HCT116 (cell line): ENCODE measurements around the gene HBA2. TPM values are rescaled to one million over a fixed set of nuclear protein-coding genes. Genes with fewer than 3 reads are reported as not detected.
"Not testable (repeated sequence)": the region's sequence is repeated elsewhere in the genome, so short reads cannot be mapped to it uniquely, and the experiment has no call there.

ENCODE experiments used
- ATAC-seq: fragments of 200-7000 bp; cut with Tn5 transposase; 2 replicates; pipeline ENCODE4 v1.9.1; 2020; ENCODE audit warnings: mild to moderate bottlenecking, moderate library complexity
- BruUV-seq: library from RNA; stranded (reverse); fragments of 400-500 nt; replicated peaks from 2 replicates; lab custom pipeline; 2021; lab: Mats Ljungman, UMichigan
- CTCF ChIA-PET: fragments of 300-600 bp; sonication (Branson Sonifier 250); formaldehyde crosslinking; loops from one replicate; lab custom pipeline; 2021; ENCODE audit warnings: antibody characterized with exemption; lab: Charles Lee
- POLR2A ChIA-PET: fragments of 300-600, 350-600 bp; sonication (Branson Sonifier 250); formaldehyde crosslinking; loops from one replicate; lab custom pipeline; 2021; ENCODE audit warnings: antibody characterized with exemption; lab: Charles Lee
- RAD21 ChIA-PET, 2 experiments: fragments of 300-600 bp; sonication (Branson Sonifier 250); formaldehyde crosslinking; loops; one replicate each; lab custom pipeline; 2023; ENCODE audit warnings: low total read pairs in 2 of 2; ENCODE audit not compliant: uncharacterized antibody in 2 of 2, unreplicated experiment in 2 of 2, low non-redundant PET in 1 of 2; lab: Charles Lee
- DNase-seq: peaks from one replicate; pipeline ENCODE4 v3.0.0-alpha.2; 2010; ENCODE audit warnings: low read depth, low spot score
- H2AFZ ChIP-seq: fragments of 200-600 bp; shearing (Covaris generic), sonication (generic); 2 replicates; pipeline ENCODE4 v1.6.1; 2017; ENCODE audit warnings: low read depth, mixed run types, mixed read lengths, antibody characterized with exemption, low read length; ENCODE audit not compliant: poor library complexity, severe bottlenecking
- H3K27ac ChIP-seq: 2 replicates; pipeline ENCODE4 v1.5.1; 2012; ENCODE audit warnings: low read depth, low read length
- H3K27me3 ChIP-seq: fragments of 200-600 bp; sonication (generic); 2 replicates; pipeline ENCODE4 v1.6.1; 2016; ENCODE audit warnings: mixed run types, low read length, mixed read lengths; ENCODE audit not compliant: insufficient read depth
- H3K36me3 ChIP-seq, 2 experiments: fragments of 200-500 bp in 1 of 2; fragments of 200-600 bp in 1 of 2; sonication (Bioruptor generic) in 1 of 2; sonication (generic) in 1 of 2; 2 replicates each; pipeline versions ENCODE4 v1.5.1 to v1.6.1; 2014 to 2016; ENCODE audit warnings: low read length in 2 of 2, inconsistent platforms in 1 of 2, mixed read lengths in 1 of 2, mixed run types in 1 of 2; ENCODE audit not compliant: insufficient read depth in 2 of 2, control insufficient read depth in 1 of 2
- H3K4me1 ChIP-seq, 2 experiments: fragments of 200-600 bp in 1 of 2; sonication (generic) in 1 of 2; 2 replicates each; pipeline versions ENCODE4 v1.5.1 to v1.6.1; 2012 to 2017; ENCODE audit warnings: low read length in 2 of 2, inconsistent platforms in 1 of 2, mild to moderate bottlenecking in 1 of 2, mixed read lengths in 1 of 2, mixed run types in 1 of 2, moderate library complexity in 1 of 2; ENCODE audit not compliant: insufficient read depth in 2 of 2, control insufficient read depth in 1 of 2
- H3K4me2 ChIP-seq: fragments of 200-600 bp; sonication (generic); 2 replicates; pipeline ENCODE4 v1.6.1; 2017; ENCODE audit warnings: mixed run types, low read length, mixed read lengths
- H3K4me3 ChIP-seq, 2 experiments: fragments of 200-600 bp in 1 of 2; sonication (generic) in 1 of 2; replicated peaks in 1 of 2; 2 replicates each; pipeline ENCODE4 v1.5.1; 2011 to 2016; ENCODE audit warnings: low read length in 2 of 2, control low read depth in 1 of 2, low read depth in 1 of 2, mild to moderate bottlenecking in 1 of 2, mixed read lengths in 1 of 2, mixed run types in 1 of 2
- H3K79me2 ChIP-seq: fragments of 200-600 bp; sonication (generic); 2 replicates; pipeline ENCODE4 v1.6.1; 2017; ENCODE audit warnings: mild to moderate bottlenecking, mixed run types, low read length, moderate library complexity, mixed read lengths; ENCODE audit not compliant: insufficient read depth
- H3K9ac ChIP-seq: fragments of 200-600 bp; sonication (generic); 2 replicates; pipeline ENCODE4 v1.6.1; 2016; ENCODE audit warnings: low read length, mixed read lengths
- H3K9me2 ChIP-seq: fragments of 200-600 bp; sonication (generic), shearing (Covaris generic); 2 replicates; pipeline ENCODE4 v1.6.1; 2017; ENCODE audit warnings: mixed run types, mild to moderate bottlenecking, moderate library complexity; ENCODE audit not compliant: insufficient read depth
- H3K9me3 ChIP-seq, 2 experiments: fragments of 200-500 bp in 1 of 2; fragments of 200-600 bp in 1 of 2; sonication (Bioruptor generic) in 1 of 2; sonication (generic) in 1 of 2; 2 replicates each; pipeline ENCODE4 v1.6.1; 2014 to 2017; ENCODE audit warnings: low read length in 2 of 2, mixed read lengths in 2 of 2, inconsistent platforms in 1 of 2, low read depth in 1 of 2, mild to moderate bottlenecking in 1 of 2, mixed run types in 1 of 2, moderate library complexity in 1 of 2; ENCODE audit not compliant: control insufficient read depth in 1 of 2, insufficient read depth in 1 of 2
- H4K20me1 ChIP-seq: fragments of 200-600 bp; sonication (generic), shearing (Covaris generic); 2 replicates; pipeline ENCODE4 v1.6.1; 2017; ENCODE audit warnings: mixed run types, mild to moderate bottlenecking, moderate library complexity; ENCODE audit not compliant: insufficient read depth
- SRF ChIP-seq: IDR thresholded peaks from 2 replicates; pipeline ENCODE4 v1.6.1; 2012; ENCODE audit warnings: low read depth
- YY1 ChIP-seq: IDR thresholded peaks from 2 replicates; pipeline ENCODE4 v1.6.1; 2011; ENCODE audit warnings: low read length, low read depth, moderate library complexity, mild to moderate bottlenecking; ENCODE audit not compliant: insufficient replicate concordance; ENCODE audit errors: extremely low read depth
- ZBTB33 ChIP-seq: IDR thresholded peaks from 2 replicates; pipeline ENCODE4 v1.6.1; 2011; ENCODE audit warnings: mild to moderate bottlenecking, low read length, moderate library complexity; ENCODE audit not compliant: insufficient replicate concordance; ENCODE audit errors: extremely low read depth
- intact Hi-C: fragments of 100-400 bp; cut with micrococcal nuclease; formaldehyde crosslinking; loops from 2 replicates; pipeline ENCODE4 v1.10.0; 2022
- total RNA-seq: library from RNA; stranded (reverse); gene quantifications from one replicate; pipeline ENCODE4 v1.2.1, GENCODE V29; 2021; ENCODE audit not compliant: unreplicated experiment

The HBA2 gene
- total RNA-seq, 1 experiment from 2014 or later = 3.0 TPM

DNA sequence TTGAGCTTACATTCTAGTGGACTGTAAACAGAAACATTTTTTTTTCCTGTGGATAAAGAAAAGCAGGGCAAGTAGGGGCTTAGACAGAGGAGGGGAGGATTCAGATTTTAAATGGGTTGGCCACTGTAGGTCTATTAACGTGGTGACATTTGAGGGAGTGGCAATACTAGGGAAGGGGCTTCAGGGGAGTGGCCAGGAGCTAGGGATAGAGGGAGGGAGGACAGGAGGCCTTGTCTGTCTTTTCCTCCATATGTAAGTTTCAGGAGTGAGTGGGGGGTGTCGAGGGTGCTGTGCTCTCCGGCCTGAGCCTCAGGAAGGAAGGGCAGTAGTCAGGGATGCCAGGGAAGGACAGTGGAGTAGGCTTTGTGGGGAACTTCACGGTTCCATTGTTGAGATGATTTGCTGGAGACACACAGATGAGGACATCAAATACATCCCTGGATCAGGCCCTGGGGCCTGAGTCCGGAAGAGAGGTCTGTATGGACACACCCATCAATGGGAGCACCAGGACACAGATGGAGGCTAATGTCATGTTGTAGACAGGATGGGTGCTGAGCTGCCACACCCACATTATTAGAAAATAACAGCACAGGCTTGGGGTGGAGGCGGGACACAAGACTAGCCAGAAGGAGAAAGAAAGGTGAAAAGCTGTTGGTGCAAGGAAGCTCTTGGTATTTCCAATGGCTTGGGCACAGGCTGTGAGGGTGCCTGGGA lies 13.4 kb upstream of the HBA2 start:
- Histone ChIP-seq H3K36me3 (no peaks in the 10 kb centered on the region), H3K4me2 (no peak overlapping the region), H3K4me3 (no peak overlapping the region), H3K79me2 (no peaks in the 10 kb centered on the region), H3K27me3 (no peaks in the 10 kb centered on the region), H2AFZ (no peak overlapping the region), H3K9ac (no peak overlapping the region), H3K9me2 (no peaks in the 10 kb centered on the region), H3K4me1 (peaks cover 5 to 8% of the 10 kb centered on the region in 2 experiments; a peak in 3 of 4 replicates), H3K9me3 (no peaks in the 10 kb centered on the region), H4K20me1 (no peaks in the 10 kb centered on the region), H3K27ac (no peak overlapping the region)
- DNase-seq (no peak), ATAC-seq (no peak)
- ChIA-PET POLR2A (no interaction called here), CTCF (no interaction called here), RAD21 (no interaction called here)
- intact Hi-C loops = no loop called here
- no peak for TF ChIP-seq ZBTB33
- TF ChIP-seq YY1 = no peak
- no peak for TF ChIP-seq SRF
- BruUV-seq = no TSS peak

DNA sequence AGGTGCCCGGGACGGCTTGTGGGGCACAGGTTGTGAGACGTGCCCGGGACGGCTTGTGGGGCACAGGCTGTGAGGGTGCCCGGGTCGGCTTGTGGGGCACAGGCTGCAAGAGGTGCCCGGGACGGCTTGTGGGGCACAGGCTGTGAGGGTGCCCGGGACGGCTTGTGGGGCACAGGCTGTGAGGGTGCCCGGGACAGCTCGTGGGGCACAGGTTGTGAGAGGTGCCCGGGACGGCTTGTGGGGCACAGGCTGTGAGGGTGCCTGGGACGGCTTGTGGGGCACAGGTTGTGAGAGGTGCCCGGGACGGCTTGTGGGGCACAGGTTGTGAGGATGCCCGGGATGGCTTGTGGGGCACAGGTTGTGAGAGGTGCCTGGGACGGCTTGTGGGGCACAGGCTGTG lies 12.4 kb upstream of the HBA2 start:
- DNase-seq, H3K4me1 ChIP-seq, H2AFZ ChIP-seq, H3K27ac ChIP-seq, H4K20me1 ChIP-seq, BruUV-seq, CTCF ChIA-PET, H3K9me3 ChIP-seq, intact Hi-C loops, H3K4me2 ChIP-seq, H3K79me2 ChIP-seq, RAD21 ChIA-PET, H3K9me2 ChIP-seq, ATAC-seq, POLR2A ChIA-PET, H3K4me3 ChIP-seq, H3K27me3 ChIP-seq, H3K36me3 ChIP-seq, H3K9ac ChIP-seq: not testable (repeated sequence)
